IPS DF 4.7 (cell line): ENCODE measurements around the gene XXYLT1.

Experiments
- DNase-seq: peaks from one replicate; pipeline ENCODE4 v3.0.0-alpha.2; 2013; ENCODE audit warnings: low spot score; ENCODE audit errors: extremely low read depth

XXYLT1 gene

GRCh38 chr3:195078891-195079440 is 192.0 kb downstream of the XXYLT1 start:
- no peak for DNase-seq

- no peak for DNase-seq
Observed at GRCh38 chr3:195077611-195078540, 193.1 kb downstream of the XXYLT1 start.

- no peak for DNase-seq
Observed at GRCh38 chr3:195076981-195077610, 193.9 kb downstream of the XXYLT1 start.

- no peak for DNase-seq
Observed at GRCh38 chr3:195075941-195076875, 194.8 kb downstream of the XXYLT1 start.

- DNase-seq: no peak
Observed at GRCh38 chr3:195075199-195075940, 195.6 kb downstream of the XXYLT1 start.

- no peak for DNase-seq
Observed at GRCh38 chr3:195073866-195074860, 196.8 kb downstream of the XXYLT1 start.

GRCh38 chr3:195072916-195073564 is 197.9 kb downstream of the XXYLT1 start:
- DNase-seq: no peak

GRCh38 chr3:195071916-195072820 is 198.8 kb downstream of the XXYLT1 start:
- no peak for DNase-seq

DNA sequence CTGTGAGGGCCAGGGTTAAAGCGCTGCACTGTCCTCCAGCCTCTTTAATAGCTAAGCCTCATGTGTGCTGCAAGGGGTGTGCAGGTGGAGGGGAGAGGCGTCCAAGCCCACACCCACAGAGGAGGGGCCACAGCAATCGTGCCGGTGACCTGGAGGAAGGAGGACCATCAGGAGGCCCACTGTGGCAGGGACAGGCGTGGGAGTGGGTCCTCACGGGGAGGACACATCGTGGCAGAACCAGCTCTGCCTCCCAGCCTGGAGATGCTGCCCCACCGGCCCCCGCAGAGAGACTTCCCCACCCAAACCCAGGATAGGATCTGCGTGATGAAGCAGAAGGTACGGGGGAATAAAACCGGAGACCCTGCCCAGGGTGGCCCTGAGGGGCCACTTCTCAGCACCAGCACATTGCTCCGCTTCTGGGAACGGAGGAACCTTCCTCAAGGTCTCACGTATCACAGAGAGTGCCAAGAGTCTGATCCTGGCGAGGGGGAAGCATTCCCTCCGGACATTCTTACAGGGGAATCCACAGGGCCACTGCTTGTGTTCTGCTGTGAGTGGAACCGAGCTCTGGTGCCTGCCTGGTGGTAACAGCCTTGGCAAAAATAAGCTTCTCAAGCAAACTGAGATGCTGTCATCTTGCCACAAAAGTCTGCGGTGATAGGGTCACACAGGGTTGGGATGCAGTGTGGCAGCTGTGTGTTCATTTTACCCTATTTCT is 199.8 kb downstream of the XXYLT1 start:
- DNase-seq: no peak

GRCh38 chr3:195070336-195070735 is 200.6 kb downstream of the XXYLT1 start:
- no peak for DNase-seq

GRCh38 chr3:195069501-195070251 is 201.3 kb downstream of the XXYLT1 start:
- no peak for DNase-seq

- no peak for DNase-seq
Observed at GRCh38 chr3:195068084-195069080, 202.6 kb downstream of the XXYLT1 start.

- no peak for DNase-seq
Observed at GRCh38 chr3:195066441-195066841, 204.5 kb downstream of the XXYLT1 start.

- DNase-seq: no peak
Observed at GRCh38 chr3:195065864-195066185, 205.1 kb downstream of the XXYLT1 start.

DNA sequence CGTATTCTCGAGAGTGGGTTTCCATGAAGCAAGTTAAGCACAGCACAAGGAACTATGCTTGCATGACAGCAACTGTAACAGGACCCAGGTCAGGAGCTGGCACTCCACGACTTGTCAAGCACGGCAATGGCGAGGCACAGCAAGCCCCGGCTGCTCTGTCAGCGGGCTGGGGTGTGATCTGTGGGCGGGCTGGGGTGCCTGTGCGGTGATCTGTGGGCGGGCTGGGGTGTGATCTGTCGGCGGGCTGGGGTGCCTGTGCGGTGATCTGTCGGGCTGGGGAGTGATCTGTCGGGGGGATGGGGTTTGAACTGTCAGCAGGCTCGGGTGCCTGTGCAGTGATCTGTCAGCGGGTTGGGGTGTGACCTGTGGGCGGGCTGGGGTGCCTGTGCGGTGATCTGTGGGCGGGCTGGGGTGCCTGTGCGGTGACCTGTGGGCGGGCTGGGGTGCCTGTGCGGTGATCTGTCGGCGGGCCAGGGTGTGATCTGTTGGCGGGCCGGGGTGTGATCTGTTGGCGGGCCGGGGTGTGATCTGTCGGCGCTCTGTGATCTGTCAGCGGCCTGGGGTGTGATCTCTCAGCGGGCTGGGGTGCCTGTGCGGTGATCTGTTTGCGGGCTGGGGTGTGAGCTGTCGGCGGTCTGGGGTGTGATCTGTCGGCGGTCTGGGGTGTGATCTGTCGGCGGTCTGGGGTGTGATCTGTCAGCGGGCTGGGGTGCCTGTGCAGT is 205.7 kb downstream of the XXYLT1 start:
- DNase-seq: no peak
